Measurements from ENCODE around the gene GJA8.

GRCh38 chr1:147892216-147892615 is 10.4 kb upstream of the GJA8 start:
- TF ChIP-seq, protein P1, sequence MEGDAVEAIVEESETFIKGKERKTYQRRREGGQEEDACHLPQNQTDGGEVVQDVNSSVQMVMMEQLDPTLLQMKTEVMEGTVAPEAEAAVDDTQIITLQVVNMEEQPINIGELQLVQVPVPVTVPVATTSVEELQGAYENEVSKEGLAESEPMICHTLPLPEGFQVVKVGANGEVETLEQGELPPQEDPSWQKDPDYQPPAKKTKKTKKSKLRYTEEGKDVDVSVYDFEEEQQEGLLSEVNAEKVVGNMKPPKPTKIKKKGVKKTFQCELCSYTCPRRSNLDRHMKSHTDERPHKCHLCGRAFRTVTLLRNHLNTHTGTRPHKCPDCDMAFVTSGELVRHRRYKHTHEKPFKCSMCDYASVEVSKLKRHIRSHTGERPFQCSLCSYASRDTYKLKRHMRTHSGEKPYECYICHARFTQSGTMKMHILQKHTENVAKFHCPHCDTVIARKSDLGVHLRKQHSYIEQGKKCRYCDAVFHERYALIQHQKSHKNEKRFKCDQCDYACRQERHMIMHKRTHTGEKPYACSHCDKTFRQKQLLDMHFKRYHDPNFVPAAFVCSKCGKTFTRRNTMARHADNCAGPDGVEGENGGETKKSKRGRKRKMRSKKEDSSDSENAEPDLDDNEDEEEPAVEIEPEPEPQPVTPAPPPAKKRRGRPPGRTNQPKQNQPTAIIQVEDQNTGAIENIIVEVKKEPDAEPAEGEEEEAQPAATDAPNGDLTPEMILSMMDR (IDR thresholded peaks at IDR 0.05; ENCODE audit: poor library complexity), result no peak
- TF ChIP-seq EZH2 (IDR thresholded peaks at IDR 0.05; ENCODE audit: borderline replicate concordance), result no peak
- no peak for TF ChIP-seq EZH2phosphoT487 (IDR thresholded peaks at IDR 0.05; ENCODE audit: low read depth, severe bottlenecking, unreplicated experiment)
